Skeletal muscle tissue (tissue), 4 donors: ENCODE results near the gene CCNQ. TPM values are rescaled to one million over a fixed set of nuclear protein-coding genes. Genes with fewer than 3 reads are reported as not detected.

ENCODE experiments used
- H3K27ac ChIP-seq: one replicate; pipeline ENCODE4 v1.7.0; 2013; ENCODE audit warnings: mild to moderate bottlenecking, low read depth, low read length, inconsistent platforms
- H3K27me3 ChIP-seq, 3 donors: one replicate each; pipeline ENCODE4 v1.7.0; 2013; ENCODE audit warnings: low read length in 3 of 3; ENCODE audit not compliant: control insufficient read depth in 3 of 3, insufficient read depth in 3 of 3
- H3K36me3 ChIP-seq, 3 donors: one replicate each; pipeline ENCODE4 v1.7.0; 2013; ENCODE audit warnings: low read length in 3 of 3; ENCODE audit not compliant: control insufficient read depth in 3 of 3, insufficient read depth in 3 of 3
- H3K4me1 ChIP-seq, 3 donors: one replicate each; pipeline ENCODE4 v1.7.0; 2013; ENCODE audit warnings: low read length in 3 of 3, mild to moderate bottlenecking in 3 of 3; ENCODE audit not compliant: control insufficient read depth in 3 of 3, insufficient read depth in 3 of 3
- H3K4me3 ChIP-seq, 3 donors: one replicate each; pipeline ENCODE4 v1.7.0; 2013; ENCODE audit warnings: low read length in 3 of 3
- H3K9ac ChIP-seq, 3 donors: one replicate each; pipeline ENCODE4 v1.7.0; 2013; ENCODE audit warnings: low read length in 3 of 3, mild to moderate bottlenecking in 3 of 3, moderate library complexity in 2 of 3, low read depth in 1 of 3
- H3K9me3 ChIP-seq, 3 donors: one replicate each; pipeline ENCODE4 v1.7.0; 2013; ENCODE audit warnings: low read length in 3 of 3; ENCODE audit not compliant: control insufficient read depth in 3 of 3
- total RNA-seq: library from RNA; depleted of rRNA; stranded (reverse); fragments of >200 nt; gene quantifications from one replicate; pipeline ENCODE4 v1.2.3, GENCODE V29; 2014
- donor health status: Osteomylitis.

Gene CCNQ
- total RNA-seq, 1 donor from 2014 or later: 13.0 TPM

DNA sequence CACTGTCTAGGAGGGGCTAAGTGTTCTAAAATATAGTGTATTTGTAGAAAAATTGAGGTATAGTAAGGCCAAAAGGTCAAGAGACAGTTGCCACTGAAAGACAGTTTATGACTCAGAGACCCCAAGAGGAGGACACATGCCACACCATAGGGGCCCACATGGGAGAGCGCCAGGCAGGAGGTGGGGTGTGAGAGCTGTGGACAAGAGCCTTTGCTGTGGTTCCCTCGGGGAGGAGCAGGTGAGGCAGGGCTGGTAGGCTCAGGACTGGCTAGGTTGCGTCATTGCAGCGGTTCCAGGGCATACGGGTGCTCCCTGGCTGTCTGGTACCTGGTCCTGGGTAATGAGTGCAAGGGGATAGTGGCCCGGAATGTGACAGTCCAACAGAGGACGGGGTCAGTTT, 37.6 kb downstream of the CCNQ start:
- no peaks in the 10 kb centered on the region for H3K36me3 ChIP-seq
- H3K27ac ChIP-seq: no peak overlapping the region
- H3K27me3 ChIP-seq: peaks cover 0 to 11% (median 0%) of the 10 kb centered on the region in 3 donors
- no peak overlapping the region for H3K4me3 ChIP-seq
- H3K9ac ChIP-seq: no peak overlapping the region
- no peaks in the 10 kb centered on the region for H3K9me3 ChIP-seq
- H3K4me1 ChIP-seq: no peaks in the 10 kb centered on the region

DNA sequence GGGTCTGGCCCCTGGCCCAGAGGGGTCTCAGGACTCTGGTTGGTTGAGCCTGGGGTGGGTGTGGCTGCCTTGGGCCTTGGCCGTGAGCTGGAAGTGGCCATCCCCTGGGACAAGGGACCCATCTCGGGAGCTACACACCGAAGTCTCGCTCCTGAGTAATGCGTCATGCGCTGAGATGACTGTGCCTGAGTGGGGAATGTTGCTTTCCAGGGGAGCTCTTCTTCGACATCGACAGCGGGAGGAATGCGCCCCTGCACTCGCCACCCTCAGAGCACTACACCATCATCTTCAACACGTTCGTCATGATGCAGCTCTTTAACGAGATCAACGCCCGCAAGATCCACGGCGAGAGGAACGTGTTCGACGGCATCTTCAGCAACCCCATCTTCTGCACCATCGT, 38.5 kb downstream of the CCNQ start:
- Histone ChIP-seq H3K4me1 (no peaks in the 10 kb centered on the region), H3K27me3 (peaks cover 0 to 11% (median 0%) of the 10 kb centered on the region in 3 donors), H3K36me3 (no peaks in the 10 kb centered on the region), H3K27ac (no peak overlapping the region), H3K9me3 (no peaks in the 10 kb centered on the region), H3K4me3 (no peak overlapping the region), H3K9ac (no peak overlapping the region)

DNA sequence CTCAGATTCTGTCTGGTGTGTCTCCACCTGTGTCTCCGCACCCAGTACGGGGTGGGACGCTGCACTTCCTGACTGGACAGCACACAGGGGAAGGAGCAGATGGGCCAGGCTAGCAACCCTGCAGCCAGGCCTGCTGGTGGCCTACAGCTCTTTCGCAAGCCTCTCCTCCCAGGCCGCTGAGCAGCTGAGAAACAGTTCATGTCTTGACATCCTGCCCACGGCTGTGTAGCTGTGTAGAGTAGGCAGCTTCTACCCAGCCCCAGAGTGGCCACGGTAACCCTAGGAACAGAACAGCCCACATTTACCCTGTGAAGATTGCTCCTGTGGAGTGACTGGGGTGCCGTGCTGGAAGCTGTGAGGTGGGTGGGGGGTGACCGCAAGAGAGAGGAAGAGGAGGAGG, 38.9 kb downstream of the CCNQ start:
- Histone ChIP-seq H3K27me3 (peaks cover 0 to 11% (median 0%) of the 10 kb centered on the region in 3 donors), H3K4me3 (no peak overlapping the region), H3K27ac (no peak overlapping the region), H3K4me1 (peaks cover 0 to 1% (median 0%) of the 10 kb centered on the region in 3 donors), H3K9ac (no peak overlapping the region), H3K36me3 (no peaks in the 10 kb centered on the region), H3K9me3 (no peaks in the 10 kb centered on the region)

DNA sequence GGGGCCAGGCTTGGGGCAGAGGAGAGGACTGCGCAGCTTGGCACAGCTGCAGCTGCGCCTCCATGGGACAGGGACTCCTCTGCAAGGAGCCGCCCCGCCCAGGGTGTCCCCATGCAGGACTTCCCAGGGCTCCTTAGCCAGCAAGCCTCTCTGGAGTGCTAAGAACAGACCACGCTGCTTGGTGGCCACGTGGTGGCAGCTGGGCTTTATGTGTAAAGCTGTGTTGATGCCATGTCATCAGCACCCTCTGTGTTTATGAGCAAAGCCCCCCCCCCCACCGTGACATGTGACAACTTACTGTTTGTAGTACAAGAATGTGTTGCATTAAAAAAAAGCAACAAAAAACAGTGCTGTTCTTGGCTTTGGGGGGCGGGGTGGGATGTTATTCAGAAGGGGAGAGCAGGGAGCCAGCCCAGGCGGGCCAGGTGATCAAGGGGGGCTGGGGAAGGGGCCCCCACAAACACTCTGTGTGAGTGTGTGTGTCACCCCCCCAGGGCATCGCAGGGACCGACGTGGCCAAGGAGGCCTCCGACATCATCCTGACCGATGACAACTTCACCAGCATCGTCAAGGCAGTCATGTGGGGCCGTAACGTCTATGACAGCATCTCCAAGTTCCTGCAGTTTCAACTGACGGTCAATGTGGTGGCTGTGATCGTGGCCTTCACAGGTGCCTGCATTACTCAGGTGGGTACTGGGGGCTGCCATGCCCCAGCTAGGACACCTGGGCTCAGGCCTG, 41.2 kb downstream of the CCNQ start:
- no peak overlapping the region for H3K4me3 ChIP-seq
- no peak overlapping the region for H3K9ac ChIP-seq
- no peaks in the 10 kb centered on the region for H3K9me3 ChIP-seq
- no peak overlapping the region for H3K27ac ChIP-seq
- peaks cover 0 to 3% (median 0%) of the 10 kb centered on the region in 3 donors for H3K4me1 ChIP-seq
- peaks cover 0 to 24% (median 0%) of the 10 kb centered on the region in 3 donors for H3K27me3 ChIP-seq
- no peaks in the 10 kb centered on the region for H3K36me3 ChIP-seq

DNA sequence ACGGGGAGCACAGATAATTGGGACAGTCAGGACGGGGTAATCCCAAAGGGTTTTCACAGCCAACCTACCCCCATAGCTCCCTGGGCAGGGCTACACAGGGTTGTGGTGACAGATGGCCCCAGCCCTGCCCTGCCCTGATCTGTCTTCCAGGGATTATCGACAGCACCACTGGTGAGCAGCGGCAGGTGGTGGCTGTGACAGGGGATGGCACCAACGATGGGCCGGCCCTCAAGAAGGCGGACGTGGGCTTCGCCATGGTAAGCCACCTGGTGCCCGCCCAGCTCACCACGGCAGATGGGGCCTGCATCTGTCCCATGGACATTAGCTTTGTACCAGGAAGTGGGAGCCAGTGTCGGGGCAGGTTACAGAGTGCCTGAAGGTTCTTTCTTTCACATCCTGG, 42.2 kb downstream of the CCNQ start:
- Histone ChIP-seq H3K27me3 (peaks cover 0 to 24% (median 0%) of the 10 kb centered on the region in 3 donors), H3K36me3 (no peaks in the 10 kb centered on the region), H3K9ac (no peak overlapping the region), H3K4me1 (peaks cover 0 to 3% (median 0%) of the 10 kb centered on the region in 3 donors), H3K27ac (no peak overlapping the region), H3K9me3 (no peaks in the 10 kb centered on the region), H3K4me3 (no peak overlapping the region)

DNA sequence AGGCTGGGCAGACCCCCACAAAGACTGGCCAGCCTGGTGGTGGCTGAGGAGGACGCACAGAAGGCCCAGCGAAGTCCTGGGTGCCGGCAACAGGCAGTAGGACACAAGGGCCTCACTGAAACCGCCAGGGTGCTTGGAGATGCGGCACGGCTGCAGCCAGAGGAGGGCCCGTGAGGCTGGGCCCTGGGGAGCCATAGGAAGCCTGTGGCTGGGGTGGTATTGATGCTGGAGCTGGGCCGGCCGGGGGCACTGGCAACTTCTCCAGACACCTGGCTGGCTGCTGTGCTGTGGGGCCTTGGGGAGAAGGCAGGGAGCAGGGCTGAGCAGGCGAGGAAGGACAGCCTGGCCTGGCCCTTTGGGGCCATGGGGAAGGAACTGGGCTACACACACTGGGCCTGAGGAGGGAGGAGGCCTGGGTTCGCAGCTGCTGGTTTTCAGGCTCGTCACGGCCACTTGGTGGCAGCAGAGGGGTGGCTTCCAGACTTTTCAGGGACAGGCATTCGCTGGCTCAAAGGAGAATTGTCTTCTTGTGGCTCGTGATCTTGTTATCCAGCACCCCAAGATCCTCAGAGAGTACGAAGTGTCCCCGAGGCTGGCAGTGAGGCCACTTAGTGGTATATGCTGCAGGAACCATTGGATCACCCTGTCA, 44.3 kb downstream of the CCNQ start:
- Histone ChIP-seq H3K9ac (no peak overlapping the region), H3K27me3 (peaks cover 0 to 23% (median 0%) of the 10 kb centered on the region in 3 donors), H3K27ac (no peak overlapping the region), H3K9me3 (no peaks in the 10 kb centered on the region), H3K4me3 (no peak overlapping the region), H3K4me1 (peaks cover 0 to 3% (median 0%) of the 10 kb centered on the region in 3 donors), H3K36me3 (no peaks in the 10 kb centered on the region)

DNA sequence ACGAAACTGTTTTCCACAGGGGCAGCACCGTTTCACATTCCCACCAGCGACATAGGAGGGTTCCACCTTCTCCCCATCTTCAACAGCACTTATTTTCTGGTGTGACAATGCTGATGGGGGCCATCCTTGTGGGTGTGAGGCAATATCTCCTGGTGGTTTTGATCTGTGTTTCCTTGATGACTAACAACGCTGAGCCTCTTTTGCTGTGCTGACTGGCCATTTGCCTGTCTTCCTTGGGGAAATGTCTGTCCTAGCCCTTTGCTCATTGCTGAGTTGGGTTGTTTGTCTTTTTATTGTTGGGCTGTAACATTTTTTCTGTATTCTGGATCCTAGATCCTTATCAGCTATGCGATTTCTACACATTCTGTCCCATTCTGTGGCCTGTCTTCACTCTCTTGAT, 47.8 kb downstream of the CCNQ start:
- Histone ChIP-seq H3K4me1 (peaks cover 0 to 3% (median 0%) of the 10 kb centered on the region in 3 donors), H3K36me3 (no peaks in the 10 kb centered on the region), H3K9ac (no peak overlapping the region), H3K27ac (no peak overlapping the region), H3K4me3 (no peak overlapping the region), H3K9me3 (no peaks in the 10 kb centered on the region), H3K27me3 (peaks cover 0 to 21% (median 3%) of the 10 kb centered on the region in 3 donors)

DNA sequence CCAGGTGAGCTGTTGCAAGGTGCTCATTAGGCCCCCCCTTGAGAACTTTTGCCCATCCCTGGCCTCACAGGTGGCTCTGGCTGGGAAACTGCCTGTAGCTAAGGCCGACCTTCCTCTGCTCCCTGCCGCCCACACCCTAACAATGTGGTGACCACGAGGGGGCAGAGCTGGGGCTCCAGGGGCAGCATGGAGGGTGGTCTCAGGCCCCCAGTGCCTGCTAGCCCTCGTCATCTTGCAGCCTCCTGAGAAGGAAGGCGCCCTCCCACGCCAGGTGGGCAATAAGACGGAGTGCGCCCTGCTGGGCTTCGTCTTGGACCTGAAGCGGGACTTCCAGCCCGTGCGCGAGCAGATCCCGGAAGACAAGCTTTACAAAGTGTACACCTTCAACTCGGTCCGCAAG, 49.1 kb downstream of the CCNQ start:
- Histone ChIP-seq H3K9me3 (no peaks in the 10 kb centered on the region), H3K4me1 (no peaks in the 10 kb centered on the region), H3K27me3 (peaks cover 0 to 21% (median 3%) of the 10 kb centered on the region in 3 donors)

DNA sequence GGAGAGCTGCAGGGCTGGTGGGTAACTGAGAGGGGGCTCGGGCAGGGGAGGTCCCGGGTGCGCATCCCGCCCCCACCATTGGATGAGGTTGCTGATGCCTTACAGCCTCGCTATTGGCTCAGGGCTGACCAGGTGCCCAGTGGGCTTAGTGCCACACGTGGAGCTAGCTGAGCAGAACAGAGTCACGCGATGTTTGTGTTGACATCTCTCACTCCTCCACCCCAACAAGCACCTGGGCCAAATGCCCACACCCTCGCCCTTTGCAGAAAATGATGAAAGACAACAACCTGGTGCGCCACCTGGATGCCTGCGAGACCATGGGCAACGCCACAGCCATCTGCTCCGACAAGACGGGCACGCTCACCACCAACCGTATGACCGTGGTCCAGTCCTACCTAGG, 49.7 kb downstream of the CCNQ start:
- no peak overlapping the region for H3K9ac ChIP-seq
- no peaks in the 10 kb centered on the region for H3K36me3 ChIP-seq
- peaks cover 0 to 20% (median 3%) of the 10 kb centered on the region in 3 donors for H3K27me3 ChIP-seq
- H3K9me3 ChIP-seq: no peaks in the 10 kb centered on the region
- no peak overlapping the region for H3K27ac ChIP-seq
- H3K4me1 ChIP-seq: no peaks in the 10 kb centered on the region
- H3K4me3 ChIP-seq: no peak overlapping the region

More for the DNA sequence above, 49.1 kb downstream of the CCNQ start:
- H3K27ac ChIP-seq: no peak overlapping the region
- H3K4me3 ChIP-seq: no peak overlapping the region
- no peak overlapping the region for H3K9ac ChIP-seq
- no peaks in the 10 kb centered on the region for H3K36me3 ChIP-seq

DNA sequence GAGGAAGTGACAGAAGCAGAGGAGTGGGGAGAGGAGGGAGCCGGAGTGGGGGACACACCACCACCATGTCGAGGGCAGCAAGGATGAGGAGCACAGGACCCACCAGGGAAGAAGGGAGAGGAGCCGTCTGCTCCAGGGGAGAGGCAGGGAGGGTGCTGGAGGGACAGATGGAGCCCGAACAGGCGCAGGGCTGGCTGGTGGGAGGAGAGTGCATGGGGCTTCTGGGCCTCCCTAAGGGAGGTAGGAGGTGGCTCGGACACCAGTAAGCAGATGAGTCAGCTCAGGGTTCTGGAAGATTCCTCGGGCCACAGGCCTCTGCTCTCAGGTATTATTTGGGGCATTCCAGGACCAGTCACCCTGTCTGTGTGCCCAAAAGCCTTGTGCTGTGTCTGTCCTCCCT, 51.7 kb downstream of the CCNQ start:
- no peak overlapping the region for H3K9ac ChIP-seq
- H3K27me3 ChIP-seq: peaks cover 0 to 8% (median 3%) of the 10 kb centered on the region in 3 donors
- no peak overlapping the region for H3K4me3 ChIP-seq
- H3K27ac ChIP-seq: no peak overlapping the region
- no peaks in the 10 kb centered on the region for H3K9me3 ChIP-seq
- no peaks in the 10 kb centered on the region for H3K4me1 ChIP-seq
- no peaks in the 10 kb centered on the region for H3K36me3 ChIP-seq
